K562 (cell line): ENCODE data around the gene FLAD1. TPM values are rescaled to one million over a fixed set of nuclear protein-coding genes. Genes with fewer than 3 reads are reported as not detected.
A peak's percentile ranks its signal among the peaks of the same experiment; 100 is the strongest.

Experiments used
- ATAC-seq: fragments of 200-7000 bp; cut with Tn5 transposase; 3 replicates; pipeline ENCODE4 v1.9.1; 2020; ENCODE audit warnings: moderate library complexity
- BruUV-seq: library from RNA; stranded (reverse); fragments of 400-500 nt; replicated peaks from 2 replicates; lab custom pipeline; 2021; lab: Mats Ljungman, UMichigan
- CTCF ChIA-PET: fragments of 300-600 bp; formaldehyde crosslinking; extraction: SDS; loops from one replicate; lab custom pipeline; 2021; ENCODE audit warnings: low intra/inter-chr PET ratio; lab: Yijun Ruan, JAX
- POLR2A ChIA-PET: fragments of 300-600, 350-650 bp; sonication (Branson Sonifier 250); formaldehyde crosslinking; extraction: SDS; loops from one replicate; lab custom pipeline; 2021; ENCODE audit warnings: antibody characterized with exemption, inconsistent platforms; lab: Yijun Ruan, JAX
- DNase-seq, 4 experiments: peaks; one replicate each; pipeline versions ENCODE4 v3.0.0 to v3.0.0-alpha.2; 2011 to 2018; ENCODE audit warnings: low spot score in 3 of 4, mixed read lengths in 3 of 4; ENCODE audit errors: extremely low read depth in 1 of 4
- FAIRE-seq: peaks from 2 replicates; lab custom pipeline; 2011; peaks lifted over from hg19 to GRCh38; lab: Jason Lieb, UNC
- H2AFZ ChIP-seq: 2 replicates; pipeline ENCODE4 v1.6.0; 2011; ENCODE audit warnings: low read depth, low read length, control low read depth, inconsistent platforms
- H3K27ac ChIP-seq: fragments of 200-600 bp; 3 replicates; pipeline ENCODE4 v1.8.0; 2011; ENCODE audit warnings: low read depth, mild to moderate bottlenecking, control low read depth, inconsistent platforms, low read length, moderate library complexity, mixed read lengths; ENCODE audit errors: extremely low read depth
- H3K27me3 ChIP-seq, 2 experiments: fragments of 300-600 bp in 1 of 2; 2 replicates in 1 of 2; 3 replicates in 1 of 2; pipeline versions ENCODE4 v1.6.0 to v1.8.0; 2011; ENCODE audit warnings: inconsistent platforms in 2 of 2, low read length in 2 of 2, mild to moderate bottlenecking in 1 of 2, mixed read lengths in 1 of 2, moderate library complexity in 1 of 2; ENCODE audit not compliant: control insufficient read depth in 2 of 2, insufficient read depth in 2 of 2
- H3K36me3 ChIP-seq: fragments of 300-600 bp; 3 replicates; pipeline ENCODE4 v1.8.0; 2011; ENCODE audit warnings: mild to moderate bottlenecking, low read length, inconsistent platforms; ENCODE audit not compliant: control insufficient read depth, insufficient read depth
- H3K4me1 ChIP-seq, 2 experiments: fragments of 200-600 bp in 1 of 2; replicated peaks in 1 of 2; 2 replicates in 1 of 2; 3 replicates in 1 of 2; pipeline versions ENCODE4 v1.5.1 to v1.8.0; 2011; ENCODE audit warnings: inconsistent platforms in 2 of 2, low read length in 2 of 2, mild to moderate bottlenecking in 1 of 2, mixed read lengths in 1 of 2, moderate library complexity in 1 of 2; ENCODE audit not compliant: control insufficient read depth in 2 of 2, insufficient read depth in 2 of 2
- H3K4me2 ChIP-seq: 2 replicates; pipeline ENCODE4 v1.6.1; 2011; ENCODE audit warnings: low read length, control low read depth, inconsistent platforms, mixed read lengths; ENCODE audit not compliant: insufficient read depth
- H3K4me3 ChIP-seq: fragments of 200-600 bp; sonication (generic), shearing (Covaris generic); 2 replicates; pipeline ENCODE4 v1.5.1; 2016; ENCODE audit warnings: control low read depth, inconsistent platforms
- H3K79me2 ChIP-seq: fragments of 200-600 bp; 3 replicates; pipeline ENCODE4 v1.8.0; 2011; ENCODE audit warnings: low read length, inconsistent platforms; ENCODE audit not compliant: control insufficient read depth, insufficient read depth
- H3K9ac ChIP-seq, 2 experiments: 2 replicates each; pipeline versions ENCODE4 v1.6.0 to v1.6.1; 2011; ENCODE audit warnings: low read depth in 2 of 2, low read length in 2 of 2, control low read depth in 1 of 2, inconsistent platforms in 1 of 2, mild to moderate bottlenecking in 1 of 2, mixed read lengths in 1 of 2; ENCODE audit not compliant: insufficient read depth in 1 of 2
- H3K9me1 ChIP-seq: one replicate; pipeline ENCODE4 v1.6.0; 2011; ENCODE audit warnings: inconsistent platforms, mild to moderate bottlenecking, low read length, moderate library complexity; ENCODE audit not compliant: control insufficient read depth, insufficient read depth
- H3K9me3 ChIP-seq: replicated peaks from 2 replicates; pipeline ENCODE4 v1.5.1; 2011; ENCODE audit warnings: low read depth, low read length, inconsistent platforms; ENCODE audit not compliant: control insufficient read depth, insufficient read depth
- H4K20me1 ChIP-seq: replicated peaks from 2 replicates; pipeline ENCODE4 v1.6.1; 2011; ENCODE audit warnings: low read length, inconsistent platforms, mixed read lengths; ENCODE audit not compliant: control insufficient read depth, insufficient read depth
- POLR2G ChIP-seq: fragments of 200-400 bp; formaldehyde crosslinking; IDR thresholded peaks from 2 replicates; pipeline ENCODE4 v1.6.1; 2017; ENCODE audit warnings: low read depth, mild to moderate bottlenecking, antibody characterized with exemption, low read length, moderate library complexity
- RAD21 ChIP-seq, 2 experiments: fragments of 250-450 bp in 1 of 2; fragments of 450-650 bp in 1 of 2; sonication (Bioruptor Pico) in 1 of 2; formaldehyde crosslinking in 1 of 2; IDR thresholded peaks in 1 of 2; conservative IDR thresholded peaks in 1 of 2; 2 replicates each; pipeline versions ENCODE4 v1.4.0 to v1.8.0; 2020 to 2022; ENCODE audit warnings: mild to moderate bottlenecking in 2 of 2, moderate library complexity in 1 of 2
- WGBS: fragments of 100-300 bp; shearing (Covaris generic); methylation state at CpG from one replicate; pipeline ENCODE4 v1.1.6; 2016; ENCODE audit warnings: low coverage, mixed read lengths; ENCODE audit not compliant: insufficient coverage; ENCODE audit errors: missing lambda C conversion rate; 5-methylcytosine and 5-hydroxymethylcytosine counted together
- in situ Hi-C: fragments of 300-500 bp; cut with MboI; formaldehyde crosslinking; loops from 4 replicates; pipeline ENCODE4 v1.15.0; 2018; ENCODE audit warnings: inconsistent platforms, mixed read lengths
- intact Hi-C: fragments of 100-400 bp; cut with micrococcal nuclease; formaldehyde crosslinking; loops from 2 replicates; pipeline ENCODE4 v1.14.2; 2022
- polyA plus RNA-seq, 8 experiments: library from polyadenylated mRNA; depleted of rRNA in 4 of 8; stranded (reverse) in 5 of 8; unstranded in 3 of 8; fragments of >200 nt; fragmentation: Nextera tagmentation in 2 of 8; fragmentation: Illumina TruSeq in 1 of 8; extraction: Ambion mirVana in 2 of 8; extraction: Trizol in 1 of 8; gene quantifications; 2 replicates each; pipeline versions ENCODE4 v1.2.1 to v1.2.3, GENCODE V29; 2011 to 2014; ENCODE audit warnings: inconsistent platforms in 1 of 8, missing spikeins in 1 of 8
- total RNA-seq, 7 experiments: library from RNA; depleted of rRNA in 6 of 7; stranded (reverse); fragments of >200 nt in 6 of 7; fragmentation: Illumina TruSeq in 2 of 7; extraction: Trizol in 2 of 7; gene quantifications; 2 replicates each; pipeline versions ENCODE4 v1.2.1 to v1.2.3, GENCODE V29; 2011 to 2021; ENCODE audit warnings: low replicate concordance in 1 of 7
- TF ChIP-seq, protein P1 (sequence below): fragments of 250-450 bp; sonication (Bioruptor Pico); IDR thresholded peaks from 2 replicates; pipeline ENCODE4 v1.4.0; 2020; ENCODE audit warnings: mild to moderate bottlenecking, moderate library complexity, borderline replicate concordance
- TF ChIP-seq, protein P2 (sequence below), 3 experiments: IDR thresholded peaks in 2 of 3; conservative IDR thresholded peaks in 1 of 3; 2 replicates each; pipeline ENCODE4 v1.5.1; 2011 to 2012; ENCODE audit warnings: low read length in 3 of 3, mild to moderate bottlenecking in 3 of 3, control low read depth in 2 of 3, improper control_type of control experiment in 1 of 3, inconsistent platforms in 1 of 3, low read depth in 1 of 3, mixed read lengths in 1 of 3, moderate library complexity in 1 of 3; ENCODE audit not compliant: insufficient read depth in 2 of 3
- TF ChIP-seq, protein P3 (sequence below), 2 experiments: fragments of 450-650 bp; IDR thresholded peaks; 2 replicates each; pipeline ENCODE4 v1.6.1; 2016

FLAD1 gene
- total and polyA plus RNA-seq, 9 of the 15 experiments (the other 6 are each of a cell fraction or from before 2014, with no cell fraction given): 24.9 to 85.8 (median 67.0) TPM

DNA sequence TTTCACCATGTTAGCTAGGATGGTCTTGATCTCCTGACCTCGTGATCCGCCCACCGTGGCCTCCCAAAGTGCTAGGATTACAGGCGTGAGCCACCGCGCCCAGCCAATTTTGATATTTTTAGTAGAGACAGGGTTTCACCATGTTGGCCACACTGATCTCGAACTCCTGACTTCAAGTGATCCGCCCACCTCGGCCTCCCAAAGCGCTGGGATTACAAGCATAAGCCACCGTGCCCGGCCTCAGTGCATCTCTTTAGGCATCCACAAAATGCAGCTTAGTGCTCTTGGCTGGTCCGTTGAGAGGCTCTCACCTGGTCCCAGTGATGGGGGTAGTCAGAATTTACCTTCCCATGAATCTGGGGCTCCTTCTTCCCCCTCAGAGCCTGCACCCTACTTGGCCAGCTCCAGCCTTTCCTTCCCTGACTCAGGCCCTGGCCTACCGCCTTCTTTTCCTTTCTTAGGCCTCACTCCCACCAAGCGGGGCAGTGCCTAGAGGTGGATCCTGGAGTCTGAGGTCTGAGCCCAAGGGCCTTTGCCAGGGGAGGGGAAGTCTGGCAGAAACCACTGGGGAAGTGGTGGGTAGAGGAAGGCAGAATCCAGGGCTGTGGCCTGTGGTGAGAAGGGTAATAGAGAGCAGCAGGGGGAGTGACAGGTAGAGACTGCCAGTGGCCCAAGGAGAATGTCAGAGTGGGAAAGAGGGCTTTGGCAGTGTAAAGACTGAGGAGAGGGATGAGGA lies 14.0 kb downstream of the FLAD1 start (continued):
- TF ChIP-seq, protein P1, sequence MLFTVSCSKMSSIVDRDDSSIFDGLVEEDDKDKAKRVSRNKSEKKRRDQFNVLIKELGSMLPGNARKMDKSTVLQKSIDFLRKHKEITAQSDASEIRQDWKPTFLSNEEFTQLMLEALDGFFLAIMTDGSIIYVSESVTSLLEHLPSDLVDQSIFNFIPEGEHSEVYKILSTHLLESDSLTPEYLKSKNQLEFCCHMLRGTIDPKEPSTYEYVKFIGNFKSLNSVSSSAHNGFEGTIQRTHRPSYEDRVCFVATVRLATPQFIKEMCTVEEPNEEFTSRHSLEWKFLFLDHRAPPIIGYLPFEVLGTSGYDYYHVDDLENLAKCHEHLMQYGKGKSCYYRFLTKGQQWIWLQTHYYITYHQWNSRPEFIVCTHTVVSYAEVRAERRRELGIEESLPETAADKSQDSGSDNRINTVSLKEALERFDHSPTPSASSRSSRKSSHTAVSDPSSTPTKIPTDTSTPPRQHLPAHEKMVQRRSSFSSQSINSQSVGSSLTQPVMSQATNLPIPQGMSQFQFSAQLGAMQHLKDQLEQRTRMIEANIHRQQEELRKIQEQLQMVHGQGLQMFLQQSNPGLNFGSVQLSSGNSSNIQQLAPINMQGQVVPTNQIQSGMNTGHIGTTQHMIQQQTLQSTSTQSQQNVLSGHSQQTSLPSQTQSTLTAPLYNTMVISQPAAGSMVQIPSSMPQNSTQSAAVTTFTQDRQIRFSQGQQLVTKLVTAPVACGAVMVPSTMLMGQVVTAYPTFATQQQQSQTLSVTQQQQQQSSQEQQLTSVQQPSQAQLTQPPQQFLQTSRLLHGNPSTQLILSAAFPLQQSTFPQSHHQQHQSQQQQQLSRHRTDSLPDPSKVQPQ (CRISPR knock-in tag): no peak
- TF ChIP-seq POLR2G: no peak

DNA sequence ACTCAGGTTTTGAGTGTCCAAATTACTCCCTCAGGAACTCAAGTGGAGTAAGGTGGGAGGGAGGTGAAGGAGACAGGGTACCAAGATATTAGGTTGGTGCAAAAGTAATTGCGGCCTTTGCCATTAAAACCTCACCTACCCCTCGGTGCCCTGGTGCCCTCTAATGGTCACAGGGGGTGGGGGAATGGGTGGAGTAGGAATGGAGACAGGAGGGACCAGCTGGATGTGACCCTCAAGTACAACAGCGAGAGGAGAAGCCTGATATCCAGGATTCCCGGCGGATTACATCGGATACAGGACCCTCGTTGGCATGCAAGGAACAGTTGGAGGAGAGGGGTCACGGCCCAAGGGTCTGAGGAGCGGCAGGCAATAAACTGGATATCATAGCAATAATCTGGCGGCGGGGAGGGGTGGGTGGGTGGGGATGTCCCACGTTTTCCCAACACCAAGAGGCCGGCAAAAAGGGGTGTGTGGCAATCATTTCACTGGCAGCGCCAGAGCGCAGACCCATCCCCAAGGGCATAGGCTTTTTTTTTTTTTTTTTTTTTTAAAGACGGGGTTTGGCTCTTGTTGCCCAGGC lies 15.1 kb downstream of the FLAD1 start:
- Histone ChIP-seq H3K9me3 (no peaks in the 10 kb centered on the region), H3K4me2 (no peak overlapping the region), H3K27me3 (no peaks in the 10 kb centered on the region), H4K20me1 (no peaks in the 10 kb centered on the region), H2AFZ (no peak overlapping the region), H3K36me3 (0 out of 3 replicates have a peak, but pooled peaks cover 4% of the 10 kb centered on the region), H3K4me3 (no peak overlapping the region), H3K4me1 (peaks cover 38 to 59% of the 10 kb centered on the region in 2 experiments), H3K79me2 (peaks cover 14% of the 10 kb centered on the region), H3K9ac (peak overlapping the region in 1 of 2 experiments; percentile 70; a peak in 1 of 4 replicates), H3K9me1 (no peaks in the 10 kb centered on the region), H3K27ac (no peak overlapping the region)
- BruUV-seq: no TSS peak
- in situ Hi-C loops (no loop called here), intact Hi-C loops (no loop called here)
- WGBS: 84% methylated on average over 9 of the region's 16 CpGs
- ATAC-seq: no peak
- DNase-seq: peak in 1 of 4 experiments; percentile 1
- POLR2A ChIA-PET: interaction anchor here (2.2 to 8.2 kb wide), 3 partner anchors 9 to 32 kb away, joined by 9 to 80 read pairs (median 21); partner anchors contain the start of gene FLAD1
- CTCF ChIA-PET: interaction anchor here (0.6 to 1.8 kb wide), 5 partner anchors 23 to 439 kb away, joined by 3 to 5 read pairs (median 3); partner anchors contain the start of gene PBXIP1
- no peak for FAIRE-seq
- TF ChIP-seq, protein P2, sequence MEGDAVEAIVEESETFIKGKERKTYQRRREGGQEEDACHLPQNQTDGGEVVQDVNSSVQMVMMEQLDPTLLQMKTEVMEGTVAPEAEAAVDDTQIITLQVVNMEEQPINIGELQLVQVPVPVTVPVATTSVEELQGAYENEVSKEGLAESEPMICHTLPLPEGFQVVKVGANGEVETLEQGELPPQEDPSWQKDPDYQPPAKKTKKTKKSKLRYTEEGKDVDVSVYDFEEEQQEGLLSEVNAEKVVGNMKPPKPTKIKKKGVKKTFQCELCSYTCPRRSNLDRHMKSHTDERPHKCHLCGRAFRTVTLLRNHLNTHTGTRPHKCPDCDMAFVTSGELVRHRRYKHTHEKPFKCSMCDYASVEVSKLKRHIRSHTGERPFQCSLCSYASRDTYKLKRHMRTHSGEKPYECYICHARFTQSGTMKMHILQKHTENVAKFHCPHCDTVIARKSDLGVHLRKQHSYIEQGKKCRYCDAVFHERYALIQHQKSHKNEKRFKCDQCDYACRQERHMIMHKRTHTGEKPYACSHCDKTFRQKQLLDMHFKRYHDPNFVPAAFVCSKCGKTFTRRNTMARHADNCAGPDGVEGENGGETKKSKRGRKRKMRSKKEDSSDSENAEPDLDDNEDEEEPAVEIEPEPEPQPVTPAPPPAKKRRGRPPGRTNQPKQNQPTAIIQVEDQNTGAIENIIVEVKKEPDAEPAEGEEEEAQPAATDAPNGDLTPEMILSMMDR (IDR thresholded peaks at IDR 0.05 in 2 of 3, conservative IDR thresholded peaks at IDR 0.05 in 1 of 3; ENCODE audit: insufficient read depth in 2 of 3, low read depth in 1 of 3, low read length in 3 of 3): peak; percentile 35 to 39 (median 38); a peak in 3 of 6 replicates
- TF ChIP-seq, protein P3, sequence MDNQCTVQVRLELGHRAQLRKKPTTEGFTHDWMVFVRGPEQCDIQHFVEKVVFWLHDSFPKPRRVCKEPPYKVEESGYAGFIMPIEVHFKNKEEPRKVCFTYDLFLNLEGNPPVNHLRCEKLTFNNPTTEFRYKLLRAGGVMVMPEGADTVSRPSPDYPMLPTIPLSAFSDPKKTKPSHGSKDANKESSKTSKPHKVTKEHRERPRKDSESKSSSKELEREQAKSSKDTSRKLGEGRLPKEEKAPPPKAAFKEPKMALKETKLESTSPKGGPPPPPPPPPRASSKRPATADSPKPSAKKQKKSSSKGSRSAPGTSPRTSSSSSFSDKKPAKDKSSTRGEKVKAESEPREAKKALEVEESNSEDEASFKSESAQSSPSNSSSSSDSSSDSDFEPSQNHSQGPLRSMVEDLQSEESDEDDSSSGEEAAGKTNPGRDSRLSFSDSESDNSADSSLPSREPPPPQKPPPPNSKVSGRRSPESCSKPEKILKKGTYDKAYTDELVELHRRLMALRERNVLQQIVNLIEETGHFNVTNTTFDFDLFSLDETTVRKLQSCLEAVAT (IDR thresholded peaks at IDR 0.05): no peak
- 0 out of 4 replicates have a peak, but pooled peaks of 1 of the 2 experiments have one; percentile 12 for TF ChIP-seq RAD21 (CRISPR knock-in tag; conservative IDR thresholded peaks at IDR 0.05 in 1 of 2, IDR thresholded peaks at IDR 0.05 in 1 of 2)
